Measurements from ENCODE around the gene MME. TPM values are rescaled to one million over a fixed set of nuclear protein-coding genes. Genes with fewer than 3 reads are reported as not detected.

The MME gene
- total RNA-seq, 1 donor from 2014 or later = 2.8 TPM

DNA sequence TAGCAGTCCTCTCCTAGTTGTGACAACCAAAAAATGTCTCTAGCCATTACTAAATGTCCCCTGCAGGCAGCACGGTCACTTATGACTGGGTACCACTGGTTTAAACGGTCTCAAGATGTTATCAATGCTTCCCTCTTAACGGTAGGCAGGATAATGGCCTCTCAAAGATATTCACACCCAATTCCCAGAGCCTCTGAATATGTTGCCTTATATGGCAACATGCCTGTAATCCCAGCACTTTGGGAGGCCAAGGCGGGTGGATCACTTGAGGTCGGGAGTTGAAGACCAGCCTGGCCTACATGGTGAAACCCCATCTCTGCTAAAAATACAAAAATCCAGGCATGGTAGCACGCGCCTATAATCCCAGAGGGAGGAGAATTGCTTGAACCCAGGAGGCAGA lies 9.4 kb downstream of the MME start:
- no peak overlapping the region for H3K4me3 ChIP-seq
- TF ChIP-seq, protein P1, sequence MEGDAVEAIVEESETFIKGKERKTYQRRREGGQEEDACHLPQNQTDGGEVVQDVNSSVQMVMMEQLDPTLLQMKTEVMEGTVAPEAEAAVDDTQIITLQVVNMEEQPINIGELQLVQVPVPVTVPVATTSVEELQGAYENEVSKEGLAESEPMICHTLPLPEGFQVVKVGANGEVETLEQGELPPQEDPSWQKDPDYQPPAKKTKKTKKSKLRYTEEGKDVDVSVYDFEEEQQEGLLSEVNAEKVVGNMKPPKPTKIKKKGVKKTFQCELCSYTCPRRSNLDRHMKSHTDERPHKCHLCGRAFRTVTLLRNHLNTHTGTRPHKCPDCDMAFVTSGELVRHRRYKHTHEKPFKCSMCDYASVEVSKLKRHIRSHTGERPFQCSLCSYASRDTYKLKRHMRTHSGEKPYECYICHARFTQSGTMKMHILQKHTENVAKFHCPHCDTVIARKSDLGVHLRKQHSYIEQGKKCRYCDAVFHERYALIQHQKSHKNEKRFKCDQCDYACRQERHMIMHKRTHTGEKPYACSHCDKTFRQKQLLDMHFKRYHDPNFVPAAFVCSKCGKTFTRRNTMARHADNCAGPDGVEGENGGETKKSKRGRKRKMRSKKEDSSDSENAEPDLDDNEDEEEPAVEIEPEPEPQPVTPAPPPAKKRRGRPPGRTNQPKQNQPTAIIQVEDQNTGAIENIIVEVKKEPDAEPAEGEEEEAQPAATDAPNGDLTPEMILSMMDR (IDR thresholded peaks at IDR 0.05; ENCODE audit: borderline replicate concordance) = no peak
- no peaks in the 10 kb centered on the region for H3K9me3 ChIP-seq (replicated peaks)
- no peak overlapping the region for H3K27ac ChIP-seq (replicated peaks)
- no peaks in the 10 kb centered on the region for H3K4me1 ChIP-seq
- no peaks in the 10 kb centered on the region for H3K36me3 ChIP-seq
- intact Hi-C loops (cut with micrococcal nuclease) = no loop called here
- no peak for DNase-seq
- peaks cover 10% of the 10 kb centered on the region for H3K27me3 ChIP-seq (ENCODE audit: low read depth)

DNA sequence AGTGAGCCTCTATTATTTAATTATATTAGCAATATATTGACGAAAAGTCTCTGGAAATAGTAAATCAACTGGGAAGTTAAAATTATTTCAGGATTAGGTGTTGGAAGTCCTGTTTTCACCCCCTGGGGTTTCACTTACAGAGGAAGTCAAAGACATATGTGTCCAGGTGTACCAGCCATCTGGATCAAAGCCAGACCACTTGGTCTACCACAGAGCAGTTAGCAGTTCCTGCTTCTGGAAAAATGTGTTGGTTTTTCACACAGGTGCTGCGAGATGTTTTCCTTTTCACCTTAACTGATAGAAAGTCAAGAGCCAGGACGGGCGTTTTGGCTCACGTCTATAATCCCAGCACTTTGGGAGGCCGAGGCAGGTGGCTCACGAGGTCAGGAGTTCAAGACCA lies 13.1 kb downstream of the MME start:
- no peak overlapping the region for H3K4me3 ChIP-seq
- TF ChIP-seq, protein P1 (IDR thresholded peaks at IDR 0.05; ENCODE audit: borderline replicate concordance) = no peak
- DNase-seq = no peak
- no peaks in the 10 kb centered on the region for H3K4me1 ChIP-seq
- no peaks in the 10 kb centered on the region for H3K36me3 ChIP-seq
- H3K27me3 ChIP-seq (ENCODE audit: low read depth) = no peaks in the 10 kb centered on the region
- H3K27ac ChIP-seq (replicated peaks) = no peak overlapping the region
- intact Hi-C loops (cut with micrococcal nuclease) = no loop called here
- H3K9me3 ChIP-seq (replicated peaks) = no peaks in the 10 kb centered on the region

DNA sequence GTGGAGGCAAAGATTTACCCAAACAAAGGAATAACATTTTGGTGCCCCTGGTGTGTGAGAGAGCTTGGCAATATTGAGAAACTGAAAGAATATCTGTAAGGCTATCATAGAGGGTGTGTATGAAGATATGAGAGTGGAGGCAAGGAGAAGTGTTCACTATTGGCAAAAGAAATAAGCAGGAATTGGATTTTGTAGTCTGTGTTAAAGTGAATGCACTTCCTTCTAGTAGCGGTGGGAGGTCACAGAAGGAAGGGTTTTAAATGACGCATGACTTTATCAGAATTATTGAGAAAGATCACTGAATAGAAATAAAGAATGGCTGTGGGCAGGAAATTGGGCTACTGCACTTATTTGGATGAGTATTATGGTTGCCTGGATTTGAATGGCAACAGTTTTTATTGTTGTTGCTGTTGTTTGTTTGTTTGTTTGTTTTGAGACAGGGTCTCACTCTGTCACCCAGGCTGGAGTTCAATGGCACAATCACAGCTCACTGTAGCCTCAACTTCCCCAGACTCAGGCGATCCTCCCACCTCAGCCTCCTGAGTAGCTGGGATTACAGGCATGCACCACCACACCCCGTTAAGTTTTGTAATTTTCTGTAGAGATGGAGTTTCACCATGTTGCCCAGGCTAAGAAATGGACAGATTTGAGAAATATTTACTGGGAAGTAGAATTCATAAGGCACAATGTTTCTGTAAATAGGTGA lies 16.3 kb downstream of the MME start:
- intact Hi-C loops (cut with micrococcal nuclease) = no loop called here
- no peaks in the 10 kb centered on the region for H3K36me3 ChIP-seq

DNA sequence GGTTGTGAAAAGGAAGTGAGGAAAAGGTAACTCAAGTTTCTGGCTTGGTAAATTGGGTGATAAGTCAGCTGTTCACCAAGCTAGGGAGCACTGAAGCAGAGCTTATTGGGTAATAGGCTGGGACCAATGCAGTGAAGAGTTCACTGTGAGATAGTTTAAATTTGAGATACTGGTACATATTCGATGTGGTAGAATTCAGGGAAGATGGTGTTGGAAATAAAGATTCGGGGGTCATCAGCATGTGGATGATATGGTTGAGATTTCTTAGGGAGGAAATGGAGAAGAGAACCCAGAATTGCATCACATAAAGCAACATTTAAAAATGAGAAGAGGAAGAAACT lies 16.9 kb downstream of the MME start:
- DNase-seq = no peak
- H3K4me1 ChIP-seq = no peaks in the 10 kb centered on the region
- no peaks in the 10 kb centered on the region for H3K27me3 ChIP-seq (ENCODE audit: low read depth)
- H3K9me3 ChIP-seq (replicated peaks) = peaks cover 15% of the 10 kb centered on the region
- no peaks in the 10 kb centered on the region for H3K36me3 ChIP-seq
- H3K4me3 ChIP-seq = no peak overlapping the region
- H3K27ac ChIP-seq (replicated peaks) = no peak overlapping the region
- intact Hi-C loops (cut with micrococcal nuclease) = no loop called here
- TF ChIP-seq, protein P1 (IDR thresholded peaks at IDR 0.05; ENCODE audit: borderline replicate concordance) = no peak

More for the DNA sequence above, 16.3 kb downstream of the MME start:
- Histone ChIP-seq H3K4me3 (no peak overlapping the region), H3K4me1 (no peaks in the 10 kb centered on the region), H3K9me3 (replicated peaks) (peaks cover 15% of the 10 kb centered on the region), H3K27ac (replicated peaks) (no peak overlapping the region), H3K27me3 (ENCODE audit: low read depth) (no peaks in the 10 kb centered on the region)
- TF ChIP-seq, protein P1 (IDR thresholded peaks at IDR 0.05; ENCODE audit: borderline replicate concordance) = no peak
- DNase-seq = no peak

DNA sequence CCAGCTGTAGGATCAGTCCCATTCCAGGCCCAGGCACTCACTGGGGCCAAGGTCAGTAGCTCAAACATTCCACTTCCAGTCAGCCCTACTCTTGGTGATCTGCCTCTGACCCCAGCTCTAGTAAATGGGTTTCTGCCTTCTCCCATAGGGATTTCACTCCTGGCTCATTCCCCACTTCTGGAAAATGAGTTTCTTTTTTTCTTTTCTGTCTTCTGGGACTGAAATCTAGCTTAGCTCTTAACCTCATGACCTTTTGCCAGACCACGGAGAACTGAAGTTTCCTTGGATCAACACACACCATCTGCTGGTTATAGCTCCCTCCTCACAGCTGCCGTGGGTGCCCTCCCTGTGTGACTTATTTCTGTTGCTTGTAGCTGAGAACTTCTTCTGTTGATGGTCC lies 21.3 kb downstream of the MME start:
- peaks cover 15% of the 10 kb centered on the region for H3K9me3 ChIP-seq (replicated peaks)
- no peaks in the 10 kb centered on the region for H3K36me3 ChIP-seq
- intact Hi-C loops (cut with micrococcal nuclease) = no loop called here
- H3K4me1 ChIP-seq = no peaks in the 10 kb centered on the region
- DNase-seq = peak; percentile 18
- H3K27me3 ChIP-seq (ENCODE audit: low read depth) = no peaks in the 10 kb centered on the region
- TF ChIP-seq, protein P1 (IDR thresholded peaks at IDR 0.05; ENCODE audit: borderline replicate concordance) = no peak
- no peak overlapping the region for H3K4me3 ChIP-seq
- no peak overlapping the region for H3K27ac ChIP-seq (replicated peaks)

All from left ventricle myocardium inferior (tissue), 1 donor.